CD4-positive, alpha-beta T cell treated with Interleukin-15 for 1 hour (primary cell): ENCODE measurements around the gene IDUA.
"Not testable (repeated sequence)": the region's sequence is repeated elsewhere in the genome, so short reads cannot be mapped to it uniquely, and the experiment has no call there.

ENCODE experiments used
- DNase-seq: peaks from one replicate; pipeline ENCODE4 v3.0.0-alpha.2; 2020

IDUA gene

DNA sequence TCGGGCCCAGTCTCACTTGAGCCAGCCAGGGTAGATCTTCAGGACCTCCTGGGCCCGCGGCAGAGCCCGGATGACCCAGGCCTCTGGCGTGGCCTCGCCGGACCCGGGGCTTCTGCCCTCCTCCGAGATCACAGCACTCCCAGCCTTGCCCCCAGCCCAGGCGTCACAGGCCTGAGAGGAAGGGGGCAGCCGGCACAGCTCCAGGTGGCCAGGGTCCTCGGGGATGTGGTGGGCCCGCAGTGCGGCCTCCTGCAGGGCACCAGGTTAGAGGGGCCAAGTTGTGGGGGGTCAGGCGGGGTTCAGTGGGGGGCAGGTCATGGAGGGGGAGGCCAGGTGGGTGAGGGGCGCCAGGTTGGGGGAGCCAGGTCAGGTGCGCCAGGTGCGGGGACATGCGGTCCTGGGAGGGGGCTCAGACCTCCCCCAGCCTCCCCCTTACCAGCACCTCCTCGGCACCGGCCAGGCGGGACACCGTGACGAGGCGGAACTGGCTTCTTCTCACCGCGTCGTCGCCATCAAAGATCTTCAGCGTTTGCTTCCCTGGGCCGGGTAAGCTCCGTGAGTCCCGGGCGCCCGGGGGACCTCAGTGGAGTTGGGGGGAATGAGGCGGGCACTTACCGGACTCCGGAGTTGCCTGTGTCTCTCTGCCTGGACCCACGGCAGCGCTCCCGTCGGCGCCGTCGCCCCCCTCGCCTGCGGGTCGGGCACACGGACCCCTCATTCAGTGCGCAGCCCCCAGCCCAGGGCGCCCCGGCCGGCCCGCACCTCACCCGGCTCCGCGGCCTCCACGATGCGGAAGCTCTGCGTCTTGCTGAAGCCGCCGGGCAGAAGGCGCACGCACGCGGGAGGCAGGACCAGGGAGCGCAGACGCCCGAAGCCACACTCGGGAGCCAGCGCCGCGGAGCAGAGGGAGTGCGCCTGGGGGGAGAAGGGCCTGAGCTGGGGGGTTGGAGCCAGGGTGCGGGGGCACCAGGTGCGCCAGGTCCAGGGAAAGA, 19.4 kb upstream of the IDUA start:
- no peak for DNase-seq

- no peak for DNase-seq
Measured at GRCh38 chr4:968221-968620, 18.6 kb upstream of the IDUA start.

DNA sequence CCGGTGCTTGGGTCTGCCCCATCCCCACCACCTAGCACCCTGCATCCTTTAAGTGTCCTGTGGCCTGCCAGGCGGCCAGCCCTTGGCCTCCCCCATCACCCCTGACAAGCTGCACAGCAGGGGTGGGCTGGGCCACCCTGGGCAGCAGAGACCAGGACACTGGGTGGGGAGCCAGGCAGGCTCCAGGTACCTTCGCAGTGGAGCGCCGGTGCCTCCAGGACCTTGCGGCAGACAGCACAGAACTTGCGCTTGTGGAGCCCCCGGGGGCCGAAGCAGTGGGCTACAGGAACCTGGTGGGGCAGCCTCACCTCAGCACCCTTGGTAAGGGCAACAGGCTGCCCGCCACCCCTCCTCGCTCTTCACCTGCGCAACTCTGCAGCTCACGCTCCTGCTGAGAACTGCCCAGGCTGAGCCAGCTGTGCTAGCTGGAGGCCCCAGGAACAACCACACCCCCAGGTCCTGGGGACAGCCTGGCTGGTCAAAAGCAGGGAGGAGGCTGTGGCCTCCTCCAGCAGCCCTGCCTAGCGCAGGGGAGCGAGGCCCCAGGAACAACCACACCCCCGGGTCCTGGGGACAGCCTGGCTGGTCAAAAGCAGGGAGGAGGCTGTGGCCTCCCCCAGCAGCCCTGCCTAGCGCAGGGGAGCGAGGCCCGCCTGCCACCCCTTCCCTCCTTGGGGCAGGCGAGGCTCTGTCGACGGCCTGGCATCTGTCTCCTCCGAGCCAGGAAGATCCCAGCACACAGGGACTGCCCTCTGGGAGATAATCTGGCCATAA, 18.0 kb upstream of the IDUA start:
- DNase-seq, result no peak

- DNase-seq, result peak; percentile 75
Measured at GRCh38 chr4:970046-970745, 16.6 kb upstream of the IDUA start.

GRCh38 chr4:970854-971520, 15.9 kb upstream of the IDUA start:
- DNase-seq, result no peak

DNA sequence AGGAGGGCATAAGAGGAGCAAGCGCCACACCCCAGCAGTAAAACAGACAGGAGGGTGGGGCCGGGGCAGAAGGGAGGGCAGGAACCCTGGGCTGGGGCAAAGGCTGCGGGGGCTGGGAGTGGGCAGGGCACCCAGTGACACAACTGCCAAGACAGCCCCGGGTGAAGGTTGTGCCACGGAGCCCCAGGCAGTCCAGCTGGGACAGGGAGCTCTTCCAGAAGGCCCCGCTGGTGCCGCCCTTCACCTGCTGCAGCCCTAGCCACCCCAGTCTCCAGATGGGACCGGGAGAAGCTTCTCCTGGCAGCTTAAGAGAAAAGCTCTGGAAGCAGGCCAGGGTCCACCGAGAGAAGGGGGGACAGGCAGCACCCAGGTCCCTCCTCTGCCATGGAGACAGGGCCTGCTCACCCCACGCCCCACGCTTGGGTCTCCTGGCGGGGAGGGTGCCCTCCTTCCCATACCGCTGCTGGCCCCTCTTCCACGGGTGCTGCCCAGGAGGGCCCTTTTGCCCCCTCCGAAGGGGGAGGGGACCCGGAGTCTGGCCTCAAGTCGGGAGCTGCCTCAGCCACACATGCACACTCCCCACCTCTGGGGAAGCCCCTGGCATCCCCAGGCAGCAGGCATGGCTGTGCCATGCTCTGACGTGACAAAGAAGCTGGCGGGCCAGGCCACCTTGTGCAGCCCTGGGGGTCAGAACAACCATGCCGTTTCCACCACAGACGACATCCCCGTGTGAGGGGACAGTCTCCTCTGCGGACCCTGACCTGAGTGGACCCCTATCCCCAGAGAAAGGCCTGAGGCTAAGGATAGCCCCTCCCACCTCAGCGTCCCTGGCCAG, 15.0 kb upstream of the IDUA start:
- DNase-seq, result no peak

- DNase-seq, result peak; percentile 51
Measured at GRCh38 chr4:972651-973424, 14.0 kb upstream of the IDUA start.

DNA sequence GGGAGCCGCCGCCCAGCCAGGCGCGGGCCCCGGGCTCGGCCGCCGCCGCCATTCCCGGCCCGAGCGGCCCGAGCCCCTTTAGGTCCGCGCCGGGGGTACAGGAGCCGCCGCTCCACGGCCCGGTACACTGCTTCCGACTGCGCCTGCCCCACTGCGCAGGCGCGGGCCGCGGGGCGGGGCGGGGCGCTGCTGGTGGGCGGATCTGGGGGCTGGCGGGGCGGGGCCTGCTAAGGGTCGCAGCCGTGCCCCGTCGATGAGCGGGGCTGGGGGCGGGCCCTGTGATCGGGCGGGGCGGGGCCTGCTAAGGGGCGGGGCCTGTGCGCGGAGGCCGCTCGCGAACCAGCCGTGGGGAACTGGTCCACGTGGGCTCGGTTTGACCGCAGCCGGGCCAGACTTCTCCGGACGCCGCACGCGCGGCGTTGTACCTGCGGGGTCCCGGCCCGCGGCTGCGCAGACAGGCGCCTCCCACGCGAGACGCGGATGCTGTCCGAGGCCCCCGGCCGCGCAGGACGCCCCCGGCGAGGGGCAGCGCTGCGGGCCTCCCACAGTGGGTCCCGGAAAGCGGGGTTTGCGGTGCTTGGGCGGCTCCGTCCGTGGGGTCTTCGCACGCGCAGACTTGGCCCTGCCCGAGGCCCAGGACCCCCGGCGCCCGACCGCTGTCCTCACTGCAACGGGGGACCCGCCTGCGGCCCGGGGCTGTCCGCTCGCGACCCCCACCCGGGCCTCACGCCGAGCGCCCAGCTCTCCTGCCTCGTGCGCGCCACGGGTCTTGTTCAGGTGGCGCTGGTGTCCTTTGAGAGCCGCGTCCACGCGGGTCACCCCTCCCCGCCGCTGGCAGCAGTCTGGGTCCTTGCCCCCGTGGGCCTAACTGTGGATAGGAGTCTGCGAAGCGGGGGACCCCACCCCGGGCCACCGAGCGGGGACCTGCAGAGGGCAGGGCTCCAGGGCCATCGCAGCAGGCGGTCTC, 13.1 kb upstream of the IDUA start, which contains the start of gene DGKQ:
DGKQ (minus strand) TSS at position 139 of the 967 bp plus-strand sequence; CDS start at position 52, 87 bp downstream.
- DNase-seq, result peak; percentile 90

DNA sequence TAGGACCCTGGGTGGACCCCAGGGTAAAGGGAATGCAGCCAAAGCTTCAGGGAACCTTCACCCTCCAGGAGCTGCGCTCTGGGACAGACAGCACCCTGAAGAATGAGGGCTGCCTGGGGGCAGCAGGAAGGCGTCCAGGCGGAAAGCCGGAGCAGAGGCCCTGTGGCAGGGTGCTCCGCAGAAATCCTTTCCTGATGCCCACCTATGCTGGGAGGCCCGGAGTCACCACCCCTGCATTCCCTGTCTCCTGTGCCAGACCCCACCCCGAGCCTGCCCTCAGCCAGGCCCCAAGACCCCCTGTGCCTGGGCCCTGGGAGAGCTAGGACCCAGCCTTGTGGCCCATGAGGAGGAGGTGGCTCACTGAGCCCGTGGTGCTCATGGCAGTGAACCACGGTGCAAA, 12.2 kb upstream of the IDUA start:
- no peak for DNase-seq

GRCh38 chr4:976016-976415, 10.8 kb upstream of the IDUA start:
- DNase-seq, result not testable (repeated sequence)

DNA sequence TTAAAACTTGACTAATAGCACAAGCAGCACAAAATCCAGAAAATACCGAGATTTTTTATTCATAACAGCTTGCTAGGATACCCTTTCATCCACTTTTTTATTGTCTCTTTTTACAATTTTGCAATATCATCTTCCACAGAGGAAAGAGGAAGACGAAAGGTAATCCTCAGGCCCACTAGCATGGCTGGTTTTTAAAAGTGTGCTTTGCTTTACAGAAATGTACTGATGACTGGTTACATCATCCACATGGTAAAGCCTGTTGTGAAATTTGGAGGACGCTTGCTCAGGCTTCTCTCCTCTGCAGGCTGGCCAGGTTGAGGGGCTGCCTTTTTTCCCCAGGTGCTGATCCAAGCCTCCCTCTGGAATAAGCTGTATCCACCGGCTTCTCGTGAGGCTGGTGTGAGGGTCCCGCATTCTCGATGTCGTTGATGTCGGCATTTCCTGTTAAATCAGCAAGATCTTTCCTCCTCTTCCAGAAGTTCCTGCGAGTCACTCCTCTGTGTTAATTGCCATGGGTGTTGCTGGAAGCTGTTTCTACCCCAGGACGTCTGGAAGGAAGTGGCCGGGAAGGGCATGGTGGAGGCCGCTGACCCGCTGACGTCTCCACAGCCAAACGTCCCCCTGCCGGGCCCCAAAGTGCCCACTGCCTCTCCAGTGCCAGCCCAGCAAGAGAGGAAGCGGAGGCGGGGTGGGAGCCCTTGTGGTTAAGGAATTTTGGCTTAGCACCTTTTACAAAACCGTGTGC, 7.7 kb upstream of the IDUA start:
- DNase-seq, result no peak

DNA sequence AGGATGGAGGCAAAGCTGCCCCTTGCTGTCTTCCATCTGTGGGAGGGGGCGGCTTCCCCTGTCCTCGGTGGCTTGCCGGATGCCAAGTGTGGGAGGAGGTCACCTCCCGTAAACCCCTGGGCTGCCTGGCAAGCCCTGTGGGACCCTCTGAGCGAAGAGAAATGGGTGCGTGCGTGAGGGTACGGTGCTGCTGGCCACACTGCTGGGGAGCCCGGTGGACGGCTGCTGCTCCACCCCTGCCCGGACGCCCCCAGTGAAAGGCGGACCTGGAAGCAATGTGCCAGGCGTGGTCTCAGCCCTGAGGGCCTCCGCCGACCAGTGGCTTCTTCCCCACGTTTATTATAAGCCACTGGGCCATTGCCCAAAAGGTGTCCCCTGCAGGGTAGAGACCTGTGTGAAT, 4.6 kb upstream of the IDUA start:
- no peak for DNase-seq

- no peak for DNase-seq
Measured at GRCh38 chr4:982814-983213, 4.0 kb upstream of the IDUA start.

DNA sequence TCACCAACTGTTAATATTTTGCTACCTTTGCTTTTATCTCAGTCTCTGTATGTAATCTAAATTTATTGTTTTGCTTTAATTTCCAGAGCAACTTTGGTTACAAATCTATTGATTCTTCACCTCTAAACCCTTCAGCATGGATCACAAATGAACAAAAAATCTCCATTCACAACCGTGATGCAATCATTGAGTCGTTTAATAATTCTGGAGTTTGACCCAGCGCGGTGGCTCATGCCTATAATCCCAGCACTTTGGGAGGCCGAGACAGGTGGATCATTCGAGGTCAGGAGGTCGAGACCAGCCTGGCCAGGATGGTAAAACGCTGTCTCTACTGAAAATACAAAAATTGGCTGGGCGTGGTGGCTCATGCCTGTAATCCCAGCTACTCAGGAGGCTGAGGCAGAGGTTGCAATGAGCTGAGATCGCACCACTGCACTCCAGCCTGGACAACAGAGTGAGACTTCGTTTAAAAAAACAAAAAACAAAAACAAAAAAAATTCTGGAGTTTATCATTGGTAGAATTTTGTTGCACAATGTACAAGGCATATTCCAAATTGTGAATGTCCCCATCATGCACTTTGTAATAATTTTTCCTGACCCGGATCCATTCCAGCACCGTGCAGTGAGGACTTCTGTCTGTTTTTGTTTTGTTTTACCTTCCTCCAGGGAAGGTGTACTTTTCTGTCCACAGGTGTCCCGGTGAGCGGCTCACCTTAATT, 2.3 kb upstream of the IDUA start:
- no peak for DNase-seq

- DNase-seq, result peak; percentile 71
Measured at GRCh38 chr4:985123-985830, 1.6 kb upstream of the IDUA start.

GRCh38 chr4:986428-986878, 391 bp upstream of the IDUA start:
- no peak for DNase-seq
